ENCODE results near the gene DNAJC13. TPM values are rescaled to one million over a fixed set of nuclear protein-coding genes. Genes with fewer than 3 reads are reported as not detected.

DNAJC13 gene
- polyA plus RNA-seq, 3 donors = 18.7 to 32.3 (median 20.8) TPM

GRCh38 chr3:132509096-132509495 is 91.8 kb downstream of the DNAJC13 start:
- intact Hi-C loops (cut with micrococcal nuclease) = loop anchor here in 1 of 2 donors (10.0 kb wide), 1 partner anchor 154 kb away; no protein-coding TSS in a partner anchor
- peaks cover 0 to 2% (median 0%) of the 10 kb centered on the region in 3 donors for H3K27me3 Mint-ChIP-seq (ENCODE audit: low read depth in 3 of 3)
- H3K4me2 ChIP-seq (replicated peaks; ENCODE audit: extremely low read depth, low read length, poor library complexity, severe bottlenecking) = no peak overlapping the region
- H3K4me3 Mint-ChIP-seq = no peak overlapping the region
- peaks cover 94 to 100% of the 10 kb centered on the region in 2 donors for H3K36me3 ChIP-seq (replicated peaks in 1 of 2; ENCODE audit: control insufficient read depth in 1 of 2, insufficient read depth in 2 of 2, low read length in 2 of 2)
- H3K4me1 ChIP-seq (ENCODE audit: control insufficient read depth in 1 of 2, insufficient read depth in 2 of 2, low read length in 2 of 2) = no peaks in the 10 kb centered on the region
- H3K4me3 ChIP-seq (replicated peaks in 1 of 3; ENCODE audit: low read depth in 2 of 3, low read length in 3 of 3) = no peak overlapping the region
- no peaks in the 10 kb centered on the region for H3K9me3 ChIP-seq (replicated peaks in 1 of 2; ENCODE audit: control insufficient read depth in 1 of 2, insufficient read depth in 1 of 2, low read length in 2 of 2)
- H4K20me1 ChIP-seq (ENCODE audit: insufficient read depth, low read length) = no peaks in the 10 kb centered on the region
- no peaks in the 10 kb centered on the region for H3K9me3 Mint-ChIP-seq
- no peak overlapping the region for H3K27ac Mint-ChIP-seq
- TF ChIP-seq, protein P1, sequence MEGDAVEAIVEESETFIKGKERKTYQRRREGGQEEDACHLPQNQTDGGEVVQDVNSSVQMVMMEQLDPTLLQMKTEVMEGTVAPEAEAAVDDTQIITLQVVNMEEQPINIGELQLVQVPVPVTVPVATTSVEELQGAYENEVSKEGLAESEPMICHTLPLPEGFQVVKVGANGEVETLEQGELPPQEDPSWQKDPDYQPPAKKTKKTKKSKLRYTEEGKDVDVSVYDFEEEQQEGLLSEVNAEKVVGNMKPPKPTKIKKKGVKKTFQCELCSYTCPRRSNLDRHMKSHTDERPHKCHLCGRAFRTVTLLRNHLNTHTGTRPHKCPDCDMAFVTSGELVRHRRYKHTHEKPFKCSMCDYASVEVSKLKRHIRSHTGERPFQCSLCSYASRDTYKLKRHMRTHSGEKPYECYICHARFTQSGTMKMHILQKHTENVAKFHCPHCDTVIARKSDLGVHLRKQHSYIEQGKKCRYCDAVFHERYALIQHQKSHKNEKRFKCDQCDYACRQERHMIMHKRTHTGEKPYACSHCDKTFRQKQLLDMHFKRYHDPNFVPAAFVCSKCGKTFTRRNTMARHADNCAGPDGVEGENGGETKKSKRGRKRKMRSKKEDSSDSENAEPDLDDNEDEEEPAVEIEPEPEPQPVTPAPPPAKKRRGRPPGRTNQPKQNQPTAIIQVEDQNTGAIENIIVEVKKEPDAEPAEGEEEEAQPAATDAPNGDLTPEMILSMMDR (IDR thresholded peaks at IDR 0.05) = no peak
- peaks cover 86 to 88% of the 10 kb centered on the region in 2 donors for H3K36me3 Mint-ChIP-seq
- 100% methylated on average over 1 of the region's 1 CpG for WGBS (ENCODE audit: insufficient coverage)
- no peak for DNase-seq
- no peak overlapping the region for H2AFZ ChIP-seq (ENCODE audit: insufficient read depth, low read depth, low read length, poor library complexity, severe bottlenecking)
- no peak overlapping the region for H3K9ac ChIP-seq (ENCODE audit: insufficient read depth, low read length, poor library complexity, severe bottlenecking)
- no peaks in the 10 kb centered on the region for H3K4me1 Mint-ChIP-seq
- H3K79me2 ChIP-seq (ENCODE audit: insufficient read depth, low read length) = no peaks in the 10 kb centered on the region
- no peak overlapping the region for H3K27ac ChIP-seq (ENCODE audit: low read depth in 1 of 2, low read length in 2 of 2)
- H3K27me3 ChIP-seq (ENCODE audit: control insufficient read depth in 2 of 2, insufficient read depth in 2 of 2, low read length in 2 of 2) = no peaks in the 10 kb centered on the region

GRCh38 chr3:132509506-132509905 is 92.2 kb downstream of the DNAJC13 start:
- Histone ChIP-seq H3K27ac (ENCODE audit: low read depth in 1 of 2, low read length in 2 of 2) (no peak overlapping the region), H3K4me2 (replicated peaks; ENCODE audit: extremely low read depth, low read length, poor library complexity, severe bottlenecking) (no peak overlapping the region), H3K4me1 (ENCODE audit: control insufficient read depth in 1 of 2, insufficient read depth in 2 of 2, low read length in 2 of 2) (no peaks in the 10 kb centered on the region), H3K36me3 (replicated peaks in 1 of 2; ENCODE audit: control insufficient read depth in 1 of 2, insufficient read depth in 2 of 2, low read length in 2 of 2) (peaks cover 94 to 100% of the 10 kb centered on the region in 2 donors), H3K27me3 (ENCODE audit: control insufficient read depth in 2 of 2, insufficient read depth in 2 of 2, low read length in 2 of 2) (no peaks in the 10 kb centered on the region), H3K4me3 (replicated peaks in 1 of 3; ENCODE audit: low read depth in 2 of 3, low read length in 3 of 3) (no peak overlapping the region), H3K9me3 (replicated peaks in 1 of 2; ENCODE audit: control insufficient read depth in 1 of 2, insufficient read depth in 1 of 2, low read length in 2 of 2) (no peaks in the 10 kb centered on the region), H2AFZ (ENCODE audit: insufficient read depth, low read depth, low read length, poor library complexity, severe bottlenecking) (no peak overlapping the region), H3K9ac (ENCODE audit: insufficient read depth, low read length, poor library complexity, severe bottlenecking) (no peak overlapping the region), H4K20me1 (ENCODE audit: insufficient read depth, low read length) (no peaks in the 10 kb centered on the region), H3K79me2 (ENCODE audit: insufficient read depth, low read length) (no peaks in the 10 kb centered on the region)
- TF ChIP-seq, protein P1 (IDR thresholded peaks at IDR 0.05) = no peak
- DNase-seq = no peak
- Mint-ChIP-seq H3K4me3 (no peak overlapping the region), H3K27ac (no peak overlapping the region), H3K9me3 (no peaks in the 10 kb centered on the region), H3K4me1 (no peaks in the 10 kb centered on the region), H3K27me3 (ENCODE audit: low read depth in 3 of 3) (peaks cover 0 to 2% (median 0%) of the 10 kb centered on the region in 3 donors), H3K36me3 (peaks cover 85 to 88% of the 10 kb centered on the region in 2 donors)
- WGBS (ENCODE audit: insufficient coverage) = no CpG with 5 or more reads among the region's 1 CpG
- intact Hi-C loops (cut with micrococcal nuclease) = loop anchor here in 1 of 2 donors (10.0 kb wide), 1 partner anchor 155 kb away; no protein-coding TSS in a partner anchor
